HG03439 (cell line): ENCODE measurements around the gene KMT2A.

Source experiments
- ATAC-seq: cut with Tn5 transposase; IDR thresholded peaks from one replicate; pipeline ENCODE4 v1.9.1; 2021; ENCODE audit warnings: mild to moderate bottlenecking, moderate library complexity; ENCODE audit not compliant: unreplicated experiment

KMT2A gene

DNA sequence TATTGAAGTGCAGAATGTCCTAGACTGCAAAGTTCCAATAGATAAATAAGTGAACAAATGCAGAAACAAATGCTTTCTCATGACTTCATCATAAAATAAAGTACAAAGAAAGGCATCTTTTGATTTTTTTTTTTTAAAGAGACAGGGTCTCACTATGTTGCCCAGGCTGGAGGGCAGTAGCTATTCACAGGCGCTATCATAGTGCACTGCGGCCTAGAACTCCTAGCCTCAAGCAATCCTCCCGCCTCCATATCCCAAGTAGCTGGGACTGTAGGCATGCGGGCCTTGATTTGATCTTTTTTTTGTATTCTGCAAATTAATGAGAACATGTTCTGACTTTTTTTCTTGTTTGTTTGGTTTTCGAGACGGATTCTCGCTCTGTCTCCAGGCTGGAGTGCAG is 138.3 kb downstream of the KMT2A start:
- ATAC-seq, result no peak
